ENCODE measurements around the gene PHF2. TPM values are rescaled to one million over a fixed set of nuclear protein-coding genes. Genes with fewer than 3 reads are reported as not detected.

PHF2 gene
- total and polyA plus RNA-seq, 2 donors (not counting 1 experiment from before 2014, with no cell fraction given) = 11.0 to 28.8 TPM

GRCh38 chr9:93613174-93613573 is 36.8 kb downstream of the PHF2 start:
- DNase-seq = no peak
- intact Hi-C loops (cut with micrococcal nuclease) = no loop called here
- TF ChIP-seq EZH2 (IDR thresholded peaks at IDR 0.05; ENCODE audit: borderline replicate concordance, insufficient read depth, low read depth, low read length, poor library complexity, severe bottlenecking) = no peak
- TF ChIP-seq CTCF (IDR thresholded peaks at IDR 0.05) = no peak
- 96% methylated on average over 4 of the region's 5 CpGs for WGBS (ENCODE audit: insufficient coverage)
- H2AFZ ChIP-seq (ENCODE audit: insufficient read depth, low read depth, low read length, poor library complexity, severe bottlenecking) = no peak overlapping the region
- no peak overlapping the region for H3K4me3 Mint-ChIP-seq
- POLR2A ChIA-PET = no interaction called here
- H3K9ac ChIP-seq (ENCODE audit: low read length) = no peak overlapping the region
- no peaks in the 10 kb centered on the region for H3K27me3 Mint-ChIP-seq
- H3K27me3 ChIP-seq (replicated peaks in 1 of 4; ENCODE audit: control extremely low read depth in 1 of 4, control insufficient read depth in 3 of 4, insufficient read depth in 4 of 4, low read length in 3 of 4) = no peaks in the 10 kb centered on the region
- H3K4me1 Mint-ChIP-seq = peaks cover 21% of the 10 kb centered on the region
- CTCF ChIA-PET = no interaction called here
- no peak overlapping the region for H3K27ac ChIP-seq (ENCODE audit: low read length in 2 of 2)
- H3K4me1 ChIP-seq (ENCODE audit: control insufficient read depth in 2 of 2, insufficient read depth in 2 of 2, low read length in 2 of 2) = peaks cover 7 to 20% of the 10 kb centered on the region in 2 donors
- no peak overlapping the region for H3K4me3 ChIP-seq (ENCODE audit: control extremely low read depth in 1 of 5, extremely low read depth in 1 of 5, insufficient read depth in 1 of 5, low read depth in 2 of 5, low read length in 4 of 5)
- H3K27ac Mint-ChIP-seq = no peak overlapping the region
- H3K9me3 Mint-ChIP-seq (ENCODE audit: insufficient read depth) = peaks cover 10% of the 10 kb centered on the region
- peaks cover 71% of the 10 kb centered on the region for H3K79me2 ChIP-seq (ENCODE audit: control insufficient read depth, insufficient read depth, low read length)
- no peaks in the 10 kb centered on the region for H3K36me3 ChIP-seq (replicated peaks in 1 of 2; ENCODE audit: control extremely low read depth in 1 of 2, control insufficient read depth in 1 of 2, extremely low read depth in 1 of 2, insufficient read depth in 2 of 2, low read length in 1 of 2)
- peaks cover 25% of the 10 kb centered on the region for H4K20me1 ChIP-seq (ENCODE audit: control insufficient read depth, insufficient read depth, low read length, poor library complexity, severe bottlenecking)
- no peak for ATAC-seq (ENCODE audit: low read depth)
- peaks cover 0 to 14% (median 12%) of the 10 kb centered on the region in 3 donors for H3K9me3 ChIP-seq (ENCODE audit: control extremely low read depth in 1 of 3, control insufficient read depth in 2 of 3, insufficient read depth in 1 of 3, low read length in 2 of 3)
- H3K4me2 ChIP-seq (replicated peaks; ENCODE audit: low read depth, low read length, poor library complexity, severe bottlenecking) = no peak overlapping the region

- H4K20me1 ChIP-seq (ENCODE audit: control insufficient read depth, insufficient read depth, low read length, poor library complexity, severe bottlenecking) = peaks cover 27% of the 10 kb centered on the region
- ATAC-seq (ENCODE audit: low read depth) (no peak), DNase-seq (no peak)
- H3K27me3 ChIP-seq (replicated peaks in 1 of 4; ENCODE audit: control extremely low read depth in 1 of 4, control insufficient read depth in 3 of 4, insufficient read depth in 4 of 4, low read length in 3 of 4) = no peaks in the 10 kb centered on the region
- no peak overlapping the region for H3K9ac ChIP-seq (ENCODE audit: low read length)
- H3K9me3 ChIP-seq (ENCODE audit: control extremely low read depth in 1 of 3, control insufficient read depth in 2 of 3, insufficient read depth in 1 of 3, low read length in 2 of 3) = peaks cover 0 to 14% (median 12%) of the 10 kb centered on the region in 3 donors
- peaks cover 23% of the 10 kb centered on the region for H3K4me1 Mint-ChIP-seq
- POLR2A ChIA-PET = no interaction called here
- H3K4me2 ChIP-seq (replicated peaks; ENCODE audit: low read depth, low read length, poor library complexity, severe bottlenecking) = no peak overlapping the region
- peaks cover 7 to 20% of the 10 kb centered on the region in 2 donors for H3K4me1 ChIP-seq (ENCODE audit: control insufficient read depth in 2 of 2, insufficient read depth in 2 of 2, low read length in 2 of 2)
- 33% methylated on average over 1 of the region's 3 CpGs for WGBS (ENCODE audit: insufficient coverage)
- peaks cover 73% of the 10 kb centered on the region for H3K79me2 ChIP-seq (ENCODE audit: control insufficient read depth, insufficient read depth, low read length)
- peaks cover 10% of the 10 kb centered on the region for H3K9me3 Mint-ChIP-seq (ENCODE audit: insufficient read depth)
- CTCF ChIA-PET = no interaction called here
- no peak overlapping the region for H3K27ac Mint-ChIP-seq
- no peak overlapping the region for H3K4me3 Mint-ChIP-seq
- no peak overlapping the region for H3K27ac ChIP-seq (ENCODE audit: low read length in 2 of 2)
- H3K4me3 ChIP-seq (ENCODE audit: control extremely low read depth in 1 of 5, extremely low read depth in 1 of 5, insufficient read depth in 1 of 5, low read depth in 2 of 5, low read length in 4 of 5) = no peak overlapping the region
- intact Hi-C loops (cut with micrococcal nuclease) = no loop called here
- TF ChIP-seq CTCF (IDR thresholded peaks at IDR 0.05) (no peak), EZH2 (IDR thresholded peaks at IDR 0.05; ENCODE audit: borderline replicate concordance, insufficient read depth, low read depth, low read length, poor library complexity, severe bottlenecking) (no peak)
- H3K27me3 Mint-ChIP-seq = no peaks in the 10 kb centered on the region
- no peak overlapping the region for H2AFZ ChIP-seq (ENCODE audit: insufficient read depth, low read depth, low read length, poor library complexity, severe bottlenecking)
- no peaks in the 10 kb centered on the region for H3K36me3 ChIP-seq (replicated peaks in 1 of 2; ENCODE audit: control extremely low read depth in 1 of 2, control insufficient read depth in 1 of 2, extremely low read depth in 1 of 2, insufficient read depth in 2 of 2, low read length in 1 of 2)
Measured at GRCh38 chr9:93613791-93614190, 37.4 kb downstream of the PHF2 start.
